AG09309 (cell line): ENCODE measurements around the gene NTM.

Experiments used
- DNase-seq: peaks from one replicate; pipeline ENCODE4 v3.0.0-alpha.2; 2010; ENCODE audit warnings: low read depth
- H3K4me3 ChIP-seq: 2 replicates; pipeline ENCODE4 v1.5.1; 2011; ENCODE audit warnings: mild to moderate bottlenecking, low read depth, low read length, moderate library complexity; ENCODE audit not compliant: control insufficient read depth
- CTCF ChIP-seq: IDR thresholded peaks from 2 replicates; pipeline ENCODE4 v1.5.1; 2011; ENCODE audit warnings: mild to moderate bottlenecking, low read depth, low read length, inconsistent platforms; ENCODE audit not compliant: insufficient read depth, control insufficient read depth; ENCODE audit errors: missing control alignments

The NTM gene

GRCh38 chr11:132228746-132229325, 858.4 kb downstream of the NTM start:
- no peak overlapping the region for H3K4me3 ChIP-seq
- TF ChIP-seq CTCF, result no peak
- no peak for DNase-seq

GRCh38 chr11:132231656-132232347, 861.4 kb downstream of the NTM start:
- no peak for DNase-seq
- no peak for TF ChIP-seq CTCF
- H3K4me3 ChIP-seq, result no peak overlapping the region

- no peak for TF ChIP-seq CTCF
- H3K4me3 ChIP-seq, result no peak overlapping the region
- DNase-seq, result peak; percentile 29
Measured at GRCh38 chr11:132234878-132235277, 864.5 kb downstream of the NTM start.

- no peak for TF ChIP-seq CTCF
- no peak overlapping the region for H3K4me3 ChIP-seq
- DNase-seq, result no peak
Measured at GRCh38 chr11:132237781-132238180, 867.4 kb downstream of the NTM start.

GRCh38 chr11:132238331-132238866, 868.0 kb downstream of the NTM start:
- no peak for TF ChIP-seq CTCF
- H3K4me3 ChIP-seq, result no peak overlapping the region
- DNase-seq, result no peak

GRCh38 chr11:132240374-132240773, 870.0 kb downstream of the NTM start:
- no peak for TF ChIP-seq CTCF
- DNase-seq, result no peak
- H3K4me3 ChIP-seq, result no peak overlapping the region
